WTC11 (cell line): ENCODE data around the gene HPS1.

Experiments used
- ATF3 ChIP-seq: sonication (generic); formaldehyde crosslinking; conservative IDR thresholded peaks from 2 replicates; pipeline ENCODE4 v1.8.1; 2022; ENCODE audit warnings: mild to moderate bottlenecking, missing genetic modification reagents
- CREB1 ChIP-seq: sonication (generic); formaldehyde crosslinking; IDR thresholded peaks from 2 replicates; pipeline ENCODE4 v1.8.0; 2023; ENCODE audit warnings: mild to moderate bottlenecking, missing genetic modification reagents
- CTCF ChIP-seq: fragments of 200-600 bp; IDR thresholded peaks from 2 replicates; pipeline ENCODE4 v1.8.0; 2022; ENCODE audit warnings: antibody characterized with exemption
- E2F5 ChIP-seq: sonication (generic); formaldehyde crosslinking; IDR thresholded peaks from 2 replicates; pipeline ENCODE4 v1.8.1; 2022; ENCODE audit warnings: mild to moderate bottlenecking, moderate library complexity, missing genetic modification reagents
- ESRRA ChIP-seq: sonication (generic); formaldehyde crosslinking; IDR thresholded peaks from 2 replicates; pipeline ENCODE4 v1.8.1; 2022; ENCODE audit warnings: mild to moderate bottlenecking, missing genetic modification reagents, borderline replicate concordance
- ETV6 ChIP-seq: sonication (generic); formaldehyde crosslinking; IDR thresholded peaks from 2 replicates; pipeline ENCODE4 v1.8.1; 2022; ENCODE audit warnings: mild to moderate bottlenecking, missing genetic modification reagents
- GABPB1 ChIP-seq: sonication (generic); formaldehyde crosslinking; IDR thresholded peaks from 2 replicates; pipeline ENCODE4 v1.8.1; 2023; ENCODE audit warnings: mild to moderate bottlenecking, missing genetic modification reagents
- MLX ChIP-seq: sonication (generic); formaldehyde crosslinking; IDR thresholded peaks from 2 replicates; pipeline ENCODE4 v1.8.1; 2023; ENCODE audit warnings: mild to moderate bottlenecking, missing genetic modification reagents, moderate library complexity
- SMAD4 ChIP-seq: sonication (generic); formaldehyde crosslinking; IDR thresholded peaks from 2 replicates; pipeline ENCODE4 v1.8.0; 2022; ENCODE audit warnings: mild to moderate bottlenecking, missing genetic modification reagents
- TEAD4 ChIP-seq: sonication (generic); formaldehyde crosslinking; IDR thresholded peaks from 2 replicates; pipeline ENCODE4 v1.8.0; 2022; ENCODE audit warnings: mild to moderate bottlenecking, missing genetic modification reagents
- ZNF138 ChIP-seq: sonication (generic); formaldehyde crosslinking; conservative IDR thresholded peaks from 2 replicates; pipeline ENCODE4 v1.8.1; 2022; ENCODE audit warnings: mild to moderate bottlenecking, moderate library complexity, missing genetic modification reagents
- ZNF512 ChIP-seq: sonication (generic); formaldehyde crosslinking; IDR thresholded peaks from 2 replicates; pipeline ENCODE4 v1.8.1; 2022; ENCODE audit warnings: missing genetic modification reagents, borderline replicate concordance

- TF ChIP-seq SMAD4 (CRISPR knock-in tag), result no peak
- TF ChIP-seq CTCF, result no peak
- TF ChIP-seq ETV6 (CRISPR knock-in tag), result no peak
- TF ChIP-seq CREB1 (CRISPR knock-in tag), result no peak
- TF ChIP-seq TEAD4 (CRISPR knock-in tag), result no peak
- TF ChIP-seq MLX (CRISPR knock-in tag), result no peak
- TF ChIP-seq ZNF512 (CRISPR knock-in tag), result no peak
- no peak for TF ChIP-seq ATF3
- no peak for TF ChIP-seq E2F5
- no peak for TF ChIP-seq ZNF138 (CRISPR knock-in tag)
- no peak for TF ChIP-seq ESRRA (CRISPR knock-in tag)
- TF ChIP-seq GABPB1, result no peak
These were observed 25.5 kb upstream of the HPS1 start for GRCh38 chr10:98472196-98472595.
